Right lung (tissue), 5 donors: Measurements from ENCODE around the gene NR2F1-AS1. TPM values are rescaled to one million over a fixed set of nuclear protein-coding genes. Genes with fewer than 3 reads are reported as not detected.
A peak's percentile ranks its signal among the peaks of the same experiment; 100 is the strongest.

ENCODE experiments used
- DNase-seq, 2 donors: peaks; one replicate each; pipeline ENCODE4 v3.0.0-alpha.2; 2013
- polyA plus RNA-seq, 5 donors: library from polyadenylated mRNA; unstranded; fragments of 120-200 nt; gene quantifications; one replicate each; pipeline versions ENCODE4 v1.2.1 to v1.2.3, GENCODE V29; 2013; ENCODE audit warnings: inconsistent platforms in 1 of 5, low replicate concordance in 1 of 5; ENCODE audit not compliant: insufficient read length in 5 of 5, insufficient read depth in 1 of 5

NR2F1-AS1 gene
- polyA plus RNA-seq, 5 donors = 37.7 to 62.4 (median 59.3) TPM

- DNase-seq = no peak
These were observed 150.3 kb downstream of the NR2F1-AS1 start for GRCh38 chr5:93430673-93431199.

- no peak for DNase-seq
These were observed 150.9 kb downstream of the NR2F1-AS1 start for GRCh38 chr5:93430118-93430517.

DNA sequence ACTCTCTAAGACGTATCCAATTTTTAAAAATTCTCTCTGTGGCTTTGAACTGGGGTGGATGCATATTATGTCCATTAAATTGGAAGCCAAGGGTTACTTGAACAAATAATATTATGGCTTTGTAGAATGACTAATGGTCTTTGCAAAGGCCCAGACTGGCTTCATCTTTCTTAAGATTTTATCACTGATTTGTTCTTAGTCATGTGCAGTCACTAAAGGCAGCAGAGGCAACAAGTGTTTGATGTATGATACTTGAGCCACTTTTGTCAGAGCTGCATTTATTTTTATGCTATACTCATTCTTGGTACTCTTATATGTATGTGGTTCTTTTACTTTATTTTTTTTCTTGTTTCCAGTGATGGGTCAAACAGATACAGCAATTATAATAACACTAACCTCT lies 152.2 kb downstream of the NR2F1-AS1 start:
- DNase-seq = no peak

GRCh38 chr5:93427316-93427715 lies 153.7 kb downstream of the NR2F1-AS1 start:
- no peak for DNase-seq

GRCh38 chr5:93425096-93425495 lies 155.9 kb downstream of the NR2F1-AS1 start:
- no peak for DNase-seq

GRCh38 chr5:93423300-93423699 lies 157.7 kb downstream of the NR2F1-AS1 start:
- DNase-seq = no peak

DNA sequence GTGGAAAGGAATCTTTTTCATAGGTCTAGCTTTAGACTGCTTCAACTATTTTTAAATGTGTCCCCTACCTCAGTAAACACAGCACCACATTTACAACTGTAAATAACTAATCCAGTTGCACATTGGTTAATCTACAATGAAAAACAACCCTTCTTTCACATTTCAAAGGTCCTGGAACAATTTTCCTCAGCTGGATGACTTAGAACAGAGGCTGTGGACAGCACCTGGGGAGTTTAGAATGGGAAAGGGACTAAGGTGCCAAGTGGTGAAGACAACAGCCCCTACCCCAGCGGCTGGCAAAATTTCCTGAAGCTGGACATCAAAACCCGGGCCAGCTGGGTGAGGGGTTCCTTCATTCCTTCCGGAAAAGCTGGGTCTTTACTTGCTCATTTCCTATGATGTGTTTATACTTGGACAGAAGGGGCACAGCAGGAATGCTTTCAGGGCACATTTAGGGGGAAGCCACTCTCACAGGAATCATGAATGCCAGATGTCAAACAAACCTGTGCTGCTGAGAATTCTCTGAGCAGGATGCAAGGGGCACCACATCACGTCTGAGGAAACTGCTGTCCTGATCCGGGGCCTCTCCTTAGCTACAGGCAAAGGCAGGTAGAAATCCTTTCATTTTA lies 158.3 kb downstream of the NR2F1-AS1 start:
- DNase-seq = no peak

GRCh38 chr5:93421987-93422401 lies 159.0 kb downstream of the NR2F1-AS1 start:
- no peak for DNase-seq

DNA sequence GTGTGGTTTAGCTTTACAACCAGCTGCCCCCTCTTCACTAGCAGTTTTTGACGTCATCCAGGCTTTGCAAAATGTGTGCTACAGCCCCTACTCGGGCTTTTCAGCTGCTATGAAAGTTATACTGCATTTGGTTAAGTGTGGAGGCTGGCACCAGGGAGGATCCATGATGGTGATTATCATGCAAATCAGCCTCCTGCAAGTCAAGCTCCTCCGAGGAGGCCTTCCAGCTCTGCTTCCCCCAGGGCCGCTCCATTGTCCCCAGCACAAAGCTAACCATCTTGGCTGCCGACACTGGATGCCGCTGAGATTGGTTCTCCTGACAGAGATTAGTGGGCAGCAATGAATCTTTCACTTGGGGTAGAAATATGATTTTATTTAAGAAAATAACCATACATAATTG lies 159.6 kb downstream of the NR2F1-AS1 start:
- DNase-seq = no peak

GRCh38 chr5:93417490-93417889 lies 163.5 kb downstream of the NR2F1-AS1 start:
- DNase-seq = no peak

DNA sequence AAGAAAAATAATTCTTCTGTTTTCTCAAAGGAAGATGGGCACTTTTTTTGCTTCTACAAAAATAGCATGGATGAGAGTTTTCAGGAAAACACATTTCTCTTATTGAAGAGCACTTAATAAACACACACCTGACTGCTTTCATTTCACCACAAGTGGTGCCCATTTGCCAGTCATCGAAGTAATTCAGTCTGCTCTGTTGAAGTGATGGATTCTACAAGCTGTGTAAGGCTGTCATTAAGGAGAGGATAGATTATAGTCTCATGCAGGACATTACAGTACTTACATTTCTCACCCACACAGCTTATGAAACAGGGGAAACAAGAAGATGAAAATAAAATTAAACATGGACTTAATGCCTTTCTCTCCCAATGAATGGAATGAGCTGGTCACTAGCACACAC lies 165.2 kb downstream of the NR2F1-AS1 start:
- DNase-seq = no peak

GRCh38 chr5:93411716-93412115 lies 169.3 kb downstream of the NR2F1-AS1 start:
- DNase-seq = no peak

GRCh38 chr5:93409691-93410090 lies 171.3 kb downstream of the NR2F1-AS1 start:
- no peak for DNase-seq

DNA sequence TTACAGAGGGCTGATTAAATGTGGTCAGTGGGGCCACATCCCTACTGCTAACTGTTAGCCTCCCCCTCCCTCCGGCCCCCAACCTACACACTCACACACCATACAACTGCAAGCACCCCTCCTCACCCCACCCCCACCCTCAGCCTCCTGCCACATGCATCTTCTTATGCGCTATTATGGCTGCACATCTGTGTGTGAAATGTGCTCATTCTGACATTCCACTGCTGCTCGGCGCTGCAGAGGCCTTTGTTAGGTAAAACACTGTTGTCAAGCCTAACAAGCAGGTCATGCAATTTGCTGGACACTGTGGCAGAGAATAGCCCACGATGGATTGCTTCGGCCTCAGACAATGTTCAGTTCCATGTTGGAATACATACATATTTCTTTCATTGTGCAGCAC lies 173.6 kb downstream of the NR2F1-AS1 start:
- DNase-seq = no peak

DNA sequence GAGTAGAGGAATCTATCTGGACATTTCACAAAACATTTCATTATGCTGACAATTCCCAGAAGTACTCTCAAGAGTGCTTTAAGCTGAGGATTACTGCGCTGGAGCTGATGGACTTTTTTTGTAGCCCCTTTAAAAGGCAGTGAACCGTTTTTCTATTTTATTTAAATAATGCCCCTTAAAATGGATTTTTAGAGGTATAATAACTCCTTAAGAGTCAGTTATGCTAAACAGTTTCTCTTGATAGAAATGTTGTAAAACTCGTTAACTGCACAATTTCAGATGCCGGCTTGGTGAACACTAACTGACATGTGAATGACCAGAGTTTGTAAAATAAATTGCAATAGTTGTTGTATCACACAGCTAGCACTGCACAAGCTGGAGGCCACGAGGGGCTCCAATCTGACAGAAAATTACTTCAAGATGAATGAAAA lies 174.0 kb downstream of the NR2F1-AS1 start:
- DNase-seq = no peak

GRCh38 chr5:93404246-93404645 lies 176.8 kb downstream of the NR2F1-AS1 start:
- DNase-seq = no peak

- DNase-seq = no peak
These were observed 177.7 kb downstream of the NR2F1-AS1 start for GRCh38 chr5:93403141-93403928.

GRCh38 chr5:93402451-93402850 lies 178.6 kb downstream of the NR2F1-AS1 start:
- DNase-seq = no peak

GRCh38 chr5:93401634-93402213 lies 179.3 kb downstream of the NR2F1-AS1 start:
- no peak for DNase-seq

- DNase-seq = no peak
These were observed 181.3 kb downstream of the NR2F1-AS1 start for GRCh38 chr5:93399675-93400074.

DNA sequence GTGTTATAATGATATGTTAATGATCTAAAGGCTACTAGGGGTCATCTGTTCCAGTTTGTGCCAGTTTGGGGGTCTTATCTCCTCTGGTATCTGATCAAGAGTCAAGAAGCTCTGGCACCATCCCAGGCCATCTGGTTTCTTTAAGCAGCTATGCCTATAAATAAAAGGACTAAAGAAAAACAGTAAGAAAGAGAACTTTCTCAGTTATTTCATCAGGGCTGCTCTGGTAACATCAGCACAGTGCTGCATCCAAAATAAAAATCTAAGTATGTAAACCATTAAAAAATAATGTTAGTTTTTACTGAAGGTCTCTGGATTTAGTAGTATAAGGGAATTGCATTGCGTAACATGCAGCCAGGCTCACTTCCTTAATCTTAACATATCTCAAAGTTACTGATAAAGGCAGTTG lies 185.0 kb downstream of the NR2F1-AS1 start:
- DNase-seq = peak; percentile 75 to 78

DNA sequence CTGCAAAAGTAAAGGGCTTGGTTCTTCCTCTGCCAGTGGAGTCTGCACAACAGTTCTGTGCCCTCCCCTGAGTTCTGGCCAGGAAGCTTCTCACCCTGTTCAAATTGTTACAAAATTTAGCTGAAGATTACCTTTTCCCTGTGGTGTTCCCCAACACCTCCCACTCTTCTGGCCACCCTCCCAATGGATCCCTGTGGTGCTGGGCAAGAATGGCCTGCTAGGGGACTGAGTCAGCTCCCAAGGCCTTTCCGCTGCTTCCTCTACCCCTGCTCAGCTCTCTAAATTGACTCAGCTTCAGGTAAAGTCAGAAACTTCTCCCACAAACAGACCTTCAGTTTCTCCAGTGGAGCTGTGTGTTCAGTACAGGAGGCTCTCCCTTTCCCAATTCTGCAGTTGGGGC lies 186.0 kb downstream of the NR2F1-AS1 start:
- DNase-seq = no peak

GRCh38 chr5:93394301-93394700 lies 186.7 kb downstream of the NR2F1-AS1 start:
- DNase-seq = no peak
